Loucy (cell line): Measurements from ENCODE around the gene NF1.

Source experiments
- EZH2phosphoT487 ChIP-seq: fragments of 200-600 bp; IDR thresholded peaks from 2 replicates; pipeline ENCODE4 v1.6.1; 2018; ENCODE audit warnings: antibody characterized with exemption, mild to moderate bottlenecking, moderate library complexity, borderline replicate concordance
- TF ChIP-seq, protein P1 (sequence below): fragments of 200-600 bp; sonication (generic); conservative IDR thresholded peaks from 2 replicates; pipeline ENCODE4 v1.5.1; 2014; ENCODE audit warnings: mild to moderate bottlenecking, antibody characterized with exemption, low read length

DNA sequence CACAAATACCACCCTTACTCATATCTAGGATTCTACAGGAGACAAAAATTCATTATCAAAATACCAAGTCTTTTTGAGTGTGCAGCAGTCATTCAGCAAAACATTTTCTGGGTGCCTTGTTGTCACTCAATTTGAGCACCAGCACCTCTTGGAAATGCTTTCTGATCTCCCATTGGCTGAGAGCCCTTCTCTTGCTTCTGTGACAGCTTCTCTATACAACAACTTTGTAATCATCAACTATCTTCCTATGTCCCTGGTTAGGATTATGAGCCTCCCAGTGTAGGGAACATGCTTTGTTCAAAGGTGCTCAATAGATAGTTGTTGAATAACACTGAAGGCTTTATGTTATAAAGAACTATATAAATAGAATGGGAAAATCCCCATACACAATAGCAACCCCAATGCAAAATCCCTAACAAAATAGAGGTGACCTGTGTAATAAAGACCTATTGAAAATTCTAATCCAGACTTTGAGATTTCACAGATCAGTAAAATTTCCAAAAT, 286.4 kb downstream of the NF1 start:
- TF ChIP-seq, protein P1, sequence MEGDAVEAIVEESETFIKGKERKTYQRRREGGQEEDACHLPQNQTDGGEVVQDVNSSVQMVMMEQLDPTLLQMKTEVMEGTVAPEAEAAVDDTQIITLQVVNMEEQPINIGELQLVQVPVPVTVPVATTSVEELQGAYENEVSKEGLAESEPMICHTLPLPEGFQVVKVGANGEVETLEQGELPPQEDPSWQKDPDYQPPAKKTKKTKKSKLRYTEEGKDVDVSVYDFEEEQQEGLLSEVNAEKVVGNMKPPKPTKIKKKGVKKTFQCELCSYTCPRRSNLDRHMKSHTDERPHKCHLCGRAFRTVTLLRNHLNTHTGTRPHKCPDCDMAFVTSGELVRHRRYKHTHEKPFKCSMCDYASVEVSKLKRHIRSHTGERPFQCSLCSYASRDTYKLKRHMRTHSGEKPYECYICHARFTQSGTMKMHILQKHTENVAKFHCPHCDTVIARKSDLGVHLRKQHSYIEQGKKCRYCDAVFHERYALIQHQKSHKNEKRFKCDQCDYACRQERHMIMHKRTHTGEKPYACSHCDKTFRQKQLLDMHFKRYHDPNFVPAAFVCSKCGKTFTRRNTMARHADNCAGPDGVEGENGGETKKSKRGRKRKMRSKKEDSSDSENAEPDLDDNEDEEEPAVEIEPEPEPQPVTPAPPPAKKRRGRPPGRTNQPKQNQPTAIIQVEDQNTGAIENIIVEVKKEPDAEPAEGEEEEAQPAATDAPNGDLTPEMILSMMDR: no peak
- no peak for TF ChIP-seq EZH2phosphoT487
